HG02678 (cell line): ENCODE data around the gene ZNF618.
A peak's percentile ranks its signal among the peaks of the same experiment; 100 is the strongest.
"Not testable (repeated sequence)": the region's sequence is repeated elsewhere in the genome, so short reads cannot be mapped to it uniquely, and the experiment has no call there.

Experiments
- ATAC-seq: cut with Tn5 transposase; IDR thresholded peaks from one replicate; pipeline ENCODE4 v1.9.1; 2021; ENCODE audit warnings: mild to moderate bottlenecking, moderate library complexity; ENCODE audit not compliant: unreplicated experiment

ZNF618 gene

GRCh38 chr9:114075602-114076001 is 199.5 kb downstream of the ZNF618 start:
- ATAC-seq, result no peak

DNA sequence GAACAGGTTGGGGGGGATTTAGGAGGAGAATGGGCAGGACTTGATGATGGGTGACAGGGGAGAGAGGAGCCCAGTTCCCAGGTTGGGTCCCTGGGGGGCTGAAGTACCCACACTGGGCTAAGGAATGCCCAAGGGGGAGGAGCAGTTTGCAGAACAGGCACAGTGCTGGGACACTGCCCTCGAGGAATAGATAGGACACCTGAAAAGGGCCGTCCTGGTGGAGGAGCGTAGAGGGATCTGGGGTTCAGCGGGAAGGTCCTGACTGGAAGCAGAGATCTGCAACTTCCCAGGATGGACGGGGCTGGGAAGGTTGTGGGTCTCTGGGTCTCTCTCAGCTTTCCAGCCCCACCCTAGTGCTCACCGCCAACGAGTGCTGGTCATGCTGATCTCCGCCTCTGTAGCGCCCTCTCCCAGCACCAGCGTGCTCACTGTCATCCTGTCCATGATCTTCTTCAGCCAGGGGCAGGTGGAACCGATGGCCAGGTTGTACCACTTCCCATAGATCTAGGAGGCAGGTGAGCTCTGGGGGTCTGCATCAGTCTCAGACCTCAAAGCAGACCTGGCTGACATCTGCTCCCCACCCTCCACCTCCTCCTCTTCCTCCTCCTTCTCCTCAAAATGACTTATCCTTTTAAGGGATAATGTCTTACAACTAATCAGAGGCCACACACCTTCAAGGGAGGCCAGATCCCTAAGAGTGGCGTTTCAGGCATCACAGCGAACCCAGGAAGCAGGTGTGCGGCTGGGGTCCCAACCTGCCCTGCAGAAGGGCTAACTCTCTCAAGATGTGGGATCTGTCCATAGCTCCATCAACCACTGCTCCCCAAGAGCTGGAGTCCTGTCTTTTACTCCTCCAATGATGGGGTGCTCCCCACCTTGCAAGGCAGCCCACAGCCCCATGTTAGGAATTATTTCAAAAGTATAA is 200.4 kb downstream of the ZNF618 start:
- ATAC-seq, result no peak

- ATAC-seq, result no peak
Measured at GRCh38 chr9:114077162-114077837, 201.2 kb downstream of the ZNF618 start.

- ATAC-seq, result no peak
Measured at GRCh38 chr9:114078021-114078780, 202.1 kb downstream of the ZNF618 start, which contains the start of gene AMBP. AMBP (minus strand) TSS chr9:114078300; CDS start chr9:114078209, 91 bp downstream.

- ATAC-seq, result no peak
Measured at GRCh38 chr9:114078781-114079156, 202.7 kb downstream of the ZNF618 start.

DNA sequence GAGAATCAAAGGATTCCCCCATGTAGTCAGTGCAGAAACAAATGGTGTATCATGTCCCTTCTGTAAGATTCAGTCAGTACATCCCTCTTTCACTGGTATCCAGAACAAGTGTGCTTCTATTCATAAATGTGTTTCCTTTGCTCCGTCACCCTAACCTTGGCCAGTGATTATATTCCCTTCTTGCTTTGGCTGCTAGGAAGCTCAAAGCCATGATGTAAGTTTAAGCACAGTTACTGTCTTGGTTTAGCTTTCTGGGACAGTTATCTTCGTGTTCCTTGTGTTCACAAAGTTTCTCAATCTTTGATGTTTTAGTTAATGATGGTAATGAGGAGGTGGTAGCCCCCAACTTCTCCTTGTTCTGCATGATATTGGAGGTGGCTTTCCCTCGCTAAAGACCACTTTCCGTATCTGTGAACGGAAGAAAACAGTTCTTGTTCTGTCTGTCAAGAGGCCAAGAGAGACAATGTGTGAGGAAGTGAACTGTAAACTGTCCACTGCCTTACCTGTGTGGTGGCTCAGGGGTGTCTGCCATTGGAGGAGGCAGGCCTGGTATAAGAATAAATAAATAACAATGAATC is 204.2 kb downstream of the ZNF618 start:
- ATAC-seq, result no peak

- ATAC-seq, result no peak
Measured at GRCh38 chr9:114080773-114081440, 204.8 kb downstream of the ZNF618 start.

DNA sequence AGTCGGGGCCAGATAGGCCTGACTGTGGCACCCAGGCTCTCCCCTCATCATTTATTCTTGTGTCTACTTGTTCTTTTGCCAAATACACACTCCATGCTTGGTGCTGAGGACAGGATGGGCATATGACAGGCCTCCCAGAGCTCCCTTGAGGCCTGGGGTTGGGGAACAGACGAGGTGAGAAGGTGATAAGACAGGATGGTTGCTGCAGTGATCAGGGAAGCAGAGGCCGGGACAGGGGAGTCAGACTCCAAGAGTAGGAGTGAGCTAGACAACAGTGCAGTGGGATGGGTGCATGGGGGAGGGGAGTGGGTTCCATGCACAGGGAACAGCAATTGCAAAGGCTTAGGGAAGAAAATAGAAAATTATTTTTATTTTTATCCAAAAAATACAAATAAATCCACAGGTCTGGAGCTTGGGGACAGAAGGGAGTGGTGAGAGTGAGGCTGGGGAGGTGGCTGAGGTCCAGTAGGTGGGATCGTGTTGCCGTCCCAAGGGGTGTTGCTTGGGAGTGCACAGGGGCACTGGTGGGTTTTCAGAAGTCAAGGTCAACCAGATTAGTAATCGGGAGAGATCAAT is 205.4 kb downstream of the ZNF618 start:
- no peak for ATAC-seq

- ATAC-seq, result peak; percentile 84
Measured at GRCh38 chr9:114082017-114082762, 206.1 kb downstream of the ZNF618 start.

DNA sequence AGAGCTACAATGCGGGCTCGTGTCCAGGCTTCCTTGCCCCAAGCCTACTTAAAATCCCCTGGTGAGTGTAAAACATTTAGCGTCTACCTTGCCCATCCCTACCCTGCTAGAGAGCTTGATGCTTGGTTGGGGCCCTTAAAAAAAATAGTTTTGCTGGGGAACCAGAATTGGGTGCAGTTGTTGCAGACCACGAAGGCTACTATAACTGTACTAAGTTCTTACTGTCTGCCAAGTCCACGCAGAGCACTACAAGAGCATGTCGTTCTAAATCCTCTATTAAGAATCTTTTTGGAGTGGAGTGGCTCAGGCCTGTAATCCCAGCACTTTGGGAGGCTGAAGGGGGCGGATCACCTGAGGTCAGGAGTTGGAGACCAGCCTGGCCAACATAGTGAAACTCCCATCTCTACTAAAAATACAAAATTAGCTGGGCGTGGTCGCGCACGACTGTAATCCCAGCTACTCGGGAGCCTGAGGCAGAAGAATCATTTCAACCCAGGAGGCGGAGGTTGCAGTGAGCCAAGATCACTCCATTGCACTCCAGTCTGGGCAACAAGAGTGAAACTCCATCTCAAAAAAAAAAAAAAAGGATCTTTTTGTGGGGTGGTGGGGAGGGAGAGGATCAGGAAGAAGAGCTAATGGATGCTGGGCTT is 206.8 kb downstream of the ZNF618 start:
- not testable (repeated sequence) for ATAC-seq

- no peak for ATAC-seq
Measured at GRCh38 chr9:114083666-114084065, 207.6 kb downstream of the ZNF618 start.

GRCh38 chr9:114084282-114085073 is 208.4 kb downstream of the ZNF618 start:
- no peak for ATAC-seq

- no peak for ATAC-seq
Measured at GRCh38 chr9:114085387-114085789, 209.3 kb downstream of the ZNF618 start.

GRCh38 chr9:114086009-114086408 is 209.9 kb downstream of the ZNF618 start:
- ATAC-seq, result no peak

DNA sequence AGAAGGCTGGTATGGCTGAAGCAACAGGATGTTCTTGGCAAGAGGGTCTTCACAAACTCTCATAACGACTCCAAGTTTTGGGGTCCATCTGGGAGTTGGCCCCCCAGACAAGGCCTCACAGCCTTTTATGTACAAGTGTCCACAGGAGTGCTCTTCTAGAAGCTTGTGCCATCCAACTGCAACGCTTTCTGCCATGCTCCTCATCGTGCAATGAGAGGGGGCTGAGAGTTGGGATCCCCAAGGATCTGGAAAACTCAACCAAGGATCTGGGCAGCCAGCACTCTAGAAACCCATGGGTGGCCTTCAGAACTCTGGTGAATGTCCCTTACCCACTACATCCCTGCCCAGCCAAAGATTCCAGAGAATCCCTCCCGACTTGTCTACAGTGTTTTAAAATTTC is 210.5 kb downstream of the ZNF618 start:
- ATAC-seq, result no peak

DNA sequence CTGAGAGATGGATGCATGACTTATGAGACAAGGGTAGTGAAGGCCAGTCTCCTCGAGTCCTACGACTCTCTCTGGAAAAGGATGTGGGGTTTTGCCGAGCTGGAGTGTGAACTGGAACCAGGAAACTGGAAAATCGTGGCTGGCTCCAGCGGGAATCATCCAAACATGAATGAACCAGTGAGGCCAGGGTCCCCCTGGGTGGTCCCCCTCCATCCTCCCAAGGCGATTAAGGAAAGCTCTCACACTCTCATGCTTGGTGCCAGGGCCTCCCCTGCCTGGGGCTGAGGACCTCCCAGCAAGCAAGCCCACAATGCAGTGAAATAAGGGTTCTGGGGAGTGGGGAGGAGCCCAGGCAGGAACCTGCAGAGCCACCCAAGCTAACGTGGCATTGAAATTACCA is 211.6 kb downstream of the ZNF618 start:
- ATAC-seq, result no peak

DNA sequence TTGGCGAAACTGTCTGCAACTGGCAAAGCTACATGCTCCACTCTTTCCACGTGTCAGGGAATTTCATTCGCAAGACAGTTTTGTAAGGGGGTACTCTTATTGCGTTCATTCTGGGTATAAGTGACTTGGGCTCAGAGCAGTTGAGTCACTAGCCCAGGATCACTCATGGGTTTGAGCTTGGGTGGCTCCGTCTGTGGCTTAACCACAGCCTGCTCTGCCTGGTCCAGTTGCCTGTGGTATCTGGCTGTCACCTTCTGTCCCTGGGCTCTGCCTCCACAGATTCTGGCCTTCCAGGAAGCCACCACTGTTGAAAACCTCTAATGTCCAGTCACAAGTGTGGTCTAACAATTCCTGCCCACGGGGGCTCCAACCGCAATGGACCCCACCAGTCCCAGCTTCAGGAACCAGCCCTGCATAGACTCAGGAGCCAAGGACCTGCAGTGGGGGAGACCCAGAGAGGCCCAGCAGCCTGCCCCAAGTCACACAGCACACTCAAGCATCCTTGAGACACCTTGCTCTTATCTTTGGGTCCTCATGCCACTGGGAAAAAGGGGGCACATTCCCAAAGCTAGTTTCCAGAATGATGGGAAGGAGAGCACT is 212.6 kb downstream of the ZNF618 start:
- no peak for ATAC-seq
